GM10248 (cell line): ENCODE data around the gene HOXC12.
A peak's percentile ranks its signal among the peaks of the same experiment; 100 is the strongest.

Source experiments
- CTCF ChIA-PET: fragments of 300-600 bp; sonication (Branson Sonifier 250); formaldehyde crosslinking; extraction: SDS; loops from one replicate; lab custom pipeline; 2021; ENCODE audit warnings: antibody characterized with exemption; lab: Yijun Ruan, JAX
- POLR2A ChIA-PET: fragments of 350-650 bp; sonication (Branson Sonifier 250); formaldehyde crosslinking; extraction: SDS; loops from one replicate; lab custom pipeline; 2020; ENCODE audit warnings: antibody characterized with exemption; lab: Yijun Ruan, JAX
- DNase-seq: peaks from one replicate; pipeline ENCODE4 v3.0.0; 2012; ENCODE audit errors: extremely low spot score
- TF ChIP-seq, protein P1 (sequence below): IDR thresholded peaks from 2 replicates; pipeline ENCODE4 v1.5.1; 2012; ENCODE audit warnings: mild to moderate bottlenecking, low read depth; ENCODE audit errors: extremely low read depth, missing control alignments, control extremely low read depth

The HOXC12 gene

DNA sequence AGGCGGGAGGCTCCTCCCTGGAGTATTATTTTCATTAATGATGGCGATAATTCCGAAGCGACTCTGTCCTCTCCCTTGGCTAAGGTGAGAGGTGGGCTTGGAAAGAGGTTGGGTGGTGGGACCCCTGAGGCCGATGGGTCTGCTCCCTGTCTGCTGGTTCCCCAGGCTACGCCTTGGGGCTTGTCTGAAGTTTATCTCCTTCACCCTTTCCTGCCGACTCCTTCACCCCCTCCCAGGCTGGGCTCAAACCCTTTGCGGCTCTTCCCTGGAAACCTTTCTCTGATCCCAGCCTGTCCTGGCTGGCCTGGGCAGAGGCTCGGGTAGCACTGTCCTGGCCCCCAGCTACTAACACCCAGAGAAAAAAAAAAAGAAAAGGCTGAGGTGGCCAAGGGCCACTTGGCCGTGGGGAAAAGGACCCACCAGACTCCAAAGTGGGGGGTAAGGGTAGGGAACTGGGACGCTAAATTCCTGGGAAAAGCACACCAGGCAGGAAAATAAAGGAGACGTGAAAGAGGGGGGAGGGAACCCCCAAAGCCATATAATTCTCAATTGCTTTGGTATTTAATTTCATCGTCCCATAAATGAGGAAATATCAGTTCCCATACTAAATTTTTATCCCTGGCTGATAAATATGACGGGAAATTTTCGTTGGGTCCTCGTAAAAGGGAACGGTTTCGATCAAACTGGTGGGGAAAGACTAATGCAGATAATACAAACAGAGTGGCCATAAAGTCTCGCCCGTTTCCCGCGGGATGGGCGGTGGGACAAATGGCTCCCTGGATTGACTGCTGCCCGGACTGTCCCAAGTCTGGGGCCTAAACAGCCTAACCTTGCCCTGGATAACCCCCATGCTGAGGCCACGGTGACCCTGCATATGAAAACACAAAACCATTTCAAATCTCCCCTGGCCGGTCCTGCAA lies 28.2 kb downstream of the HOXC12 start:
- TF ChIP-seq, protein P1, sequence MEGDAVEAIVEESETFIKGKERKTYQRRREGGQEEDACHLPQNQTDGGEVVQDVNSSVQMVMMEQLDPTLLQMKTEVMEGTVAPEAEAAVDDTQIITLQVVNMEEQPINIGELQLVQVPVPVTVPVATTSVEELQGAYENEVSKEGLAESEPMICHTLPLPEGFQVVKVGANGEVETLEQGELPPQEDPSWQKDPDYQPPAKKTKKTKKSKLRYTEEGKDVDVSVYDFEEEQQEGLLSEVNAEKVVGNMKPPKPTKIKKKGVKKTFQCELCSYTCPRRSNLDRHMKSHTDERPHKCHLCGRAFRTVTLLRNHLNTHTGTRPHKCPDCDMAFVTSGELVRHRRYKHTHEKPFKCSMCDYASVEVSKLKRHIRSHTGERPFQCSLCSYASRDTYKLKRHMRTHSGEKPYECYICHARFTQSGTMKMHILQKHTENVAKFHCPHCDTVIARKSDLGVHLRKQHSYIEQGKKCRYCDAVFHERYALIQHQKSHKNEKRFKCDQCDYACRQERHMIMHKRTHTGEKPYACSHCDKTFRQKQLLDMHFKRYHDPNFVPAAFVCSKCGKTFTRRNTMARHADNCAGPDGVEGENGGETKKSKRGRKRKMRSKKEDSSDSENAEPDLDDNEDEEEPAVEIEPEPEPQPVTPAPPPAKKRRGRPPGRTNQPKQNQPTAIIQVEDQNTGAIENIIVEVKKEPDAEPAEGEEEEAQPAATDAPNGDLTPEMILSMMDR = no peak
- ChIA-PET CTCF (interaction anchor here (1.3 kb wide), 1 partner anchor 224 kb away, joined by 3 read pairs; no protein-coding TSS in a partner anchor), POLR2A (no interaction called here)
- no peak for DNase-seq

DNA sequence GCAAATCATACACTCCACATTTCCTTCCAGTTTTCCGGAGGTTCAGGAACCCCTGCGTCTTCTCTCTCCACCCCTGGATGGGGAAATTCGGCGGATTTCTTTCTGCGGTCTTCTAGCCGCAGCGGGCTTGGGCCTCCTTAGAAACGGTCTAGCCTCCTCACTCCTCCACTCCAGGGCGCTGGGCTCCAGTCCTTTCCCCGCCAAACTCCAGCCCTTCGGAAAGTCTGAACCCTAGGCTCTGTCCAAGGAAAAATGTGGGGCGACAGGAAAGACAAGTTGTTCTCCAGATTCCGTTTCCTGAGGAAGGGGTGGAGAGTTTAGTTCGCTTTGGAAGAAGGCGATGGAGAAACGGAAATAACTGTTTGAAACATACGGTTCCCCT lies 28.9 kb downstream of the HOXC12 start:
- CTCF ChIA-PET = interaction anchor here (0.8 to 5.5 kb wide), 3 partner anchors 10 to 212 kb away, joined by 3 to 61 read pairs (median 9); partner anchors contain the start of gene HOXC8
- POLR2A ChIA-PET = no interaction called here
- TF ChIP-seq, protein P1 = no peak
- no peak for DNase-seq

DNA sequence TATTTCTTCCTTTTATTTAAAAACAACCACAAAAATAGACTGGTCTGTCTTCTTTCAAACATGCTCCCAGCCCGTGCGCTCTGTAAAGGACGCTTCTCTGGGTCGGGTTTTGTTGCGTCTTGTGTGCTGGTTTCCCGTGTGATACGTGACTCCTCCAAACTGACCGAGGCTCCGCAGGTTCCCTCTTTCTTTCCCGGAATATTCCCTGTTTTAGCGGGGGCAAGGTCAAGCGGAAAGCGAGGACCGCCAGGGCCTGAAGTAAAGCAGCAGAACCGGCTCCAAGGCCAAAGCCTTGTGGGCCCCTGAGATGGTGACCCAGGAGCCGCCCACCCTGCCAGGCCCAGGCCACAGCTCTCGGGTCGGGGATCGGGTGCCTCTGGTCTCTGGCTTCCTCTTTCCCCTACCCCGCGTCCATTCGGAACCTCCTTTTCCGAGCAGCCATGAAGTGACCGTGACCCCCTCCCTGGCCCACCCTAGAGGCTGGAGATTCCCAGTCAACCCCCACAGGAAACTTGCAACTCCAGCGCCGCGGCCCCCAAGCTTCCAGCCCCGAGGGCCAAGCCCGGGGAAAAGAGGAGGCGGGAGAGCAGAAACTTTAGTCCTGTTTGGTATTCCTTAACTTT lies 29.4 kb downstream of the HOXC12 start:
- TF ChIP-seq, protein P1 = no peak
- no peak for DNase-seq
- POLR2A ChIA-PET = no interaction called here
- CTCF ChIA-PET = interaction anchor here (0.8 to 5.6 kb wide), 13 partner anchors 9 to 230 kb away, joined by 3 to 74 read pairs (median 9); partner anchors contain the start of gene HOXC8

DNA sequence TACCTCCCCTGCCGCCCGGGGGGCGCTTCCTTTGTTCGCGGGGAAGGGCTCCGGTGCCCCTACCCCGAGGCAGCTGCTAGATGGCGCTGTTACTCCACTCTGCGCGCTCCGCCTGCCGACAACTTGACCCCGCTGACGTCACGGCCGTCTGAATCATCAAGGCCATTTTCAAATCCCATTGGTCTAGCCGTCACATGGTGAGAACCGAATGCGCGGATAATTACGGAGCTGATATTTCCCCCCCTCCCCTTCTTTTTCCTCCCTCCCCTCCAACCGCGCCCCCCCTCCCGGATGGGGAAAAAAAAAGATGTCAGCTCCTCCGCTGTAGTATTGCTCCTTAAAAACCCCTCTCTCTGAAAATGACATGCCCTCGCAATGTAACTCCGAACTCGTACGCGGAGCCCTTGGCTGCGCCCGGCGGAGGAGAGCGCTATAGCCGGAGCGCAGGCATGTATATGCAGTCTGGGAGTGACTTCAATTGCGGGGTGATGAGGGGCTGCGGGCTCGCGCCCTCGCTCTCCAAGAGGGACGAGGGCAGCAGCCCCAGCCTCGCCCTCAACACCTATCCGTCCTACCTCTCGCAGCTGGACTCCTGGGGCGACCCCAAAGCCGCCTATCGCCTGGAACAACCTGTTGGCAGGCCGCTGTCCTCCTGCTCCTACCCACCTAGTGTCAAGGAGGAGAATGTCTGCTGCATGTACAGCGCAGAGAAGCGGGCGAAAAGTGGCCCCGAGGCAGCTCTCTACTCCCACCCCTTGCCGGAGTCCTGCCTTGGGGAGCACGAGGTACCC lies 30.4 kb downstream of the HOXC12 start, which contains the start of gene HOXC10:
TSS of gene HOXC10 (plus strand) at position 246 of the 791 bp plus-strand sequence. CDS start at position 360, 114 bp downstream.
- peak; percentile 87 for DNase-seq
- ChIA-PET CTCF (interaction anchor here (0.6 to 5.6 kb wide), 27 partner anchors 12 to 236 kb away, joined by 3 to 74 read pairs (median 4); partner anchors contain the start of genes HOXC12, HOXC5, HOXC8 and HOXC9), POLR2A (no interaction called here)
- TF ChIP-seq, protein P1 = peak; percentile 71

DNA sequence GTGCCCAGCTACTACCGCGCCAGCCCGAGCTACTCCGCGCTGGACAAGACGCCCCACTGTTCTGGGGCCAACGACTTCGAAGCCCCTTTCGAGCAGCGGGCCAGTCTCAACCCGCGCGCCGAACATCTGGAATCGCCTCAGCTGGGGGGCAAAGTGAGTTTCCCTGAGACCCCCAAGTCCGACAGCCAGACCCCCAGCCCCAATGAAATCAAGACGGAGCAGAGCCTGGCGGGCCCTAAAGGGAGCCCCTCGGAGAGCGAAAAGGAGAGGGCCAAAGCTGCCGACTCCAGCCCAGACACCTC lies 30.9 kb downstream of the HOXC12 start:
- DNase-seq = no peak
- TF ChIP-seq, protein P1 = no peak
- POLR2A ChIA-PET = no interaction called here
- CTCF ChIA-PET = interaction anchor here (0.7 to 5.6 kb wide), 20 partner anchors 11 to 235 kb away, joined by 3 to 74 read pairs (median 6); partner anchors contain the start of genes HOXC8 and HOXC9

DNA sequence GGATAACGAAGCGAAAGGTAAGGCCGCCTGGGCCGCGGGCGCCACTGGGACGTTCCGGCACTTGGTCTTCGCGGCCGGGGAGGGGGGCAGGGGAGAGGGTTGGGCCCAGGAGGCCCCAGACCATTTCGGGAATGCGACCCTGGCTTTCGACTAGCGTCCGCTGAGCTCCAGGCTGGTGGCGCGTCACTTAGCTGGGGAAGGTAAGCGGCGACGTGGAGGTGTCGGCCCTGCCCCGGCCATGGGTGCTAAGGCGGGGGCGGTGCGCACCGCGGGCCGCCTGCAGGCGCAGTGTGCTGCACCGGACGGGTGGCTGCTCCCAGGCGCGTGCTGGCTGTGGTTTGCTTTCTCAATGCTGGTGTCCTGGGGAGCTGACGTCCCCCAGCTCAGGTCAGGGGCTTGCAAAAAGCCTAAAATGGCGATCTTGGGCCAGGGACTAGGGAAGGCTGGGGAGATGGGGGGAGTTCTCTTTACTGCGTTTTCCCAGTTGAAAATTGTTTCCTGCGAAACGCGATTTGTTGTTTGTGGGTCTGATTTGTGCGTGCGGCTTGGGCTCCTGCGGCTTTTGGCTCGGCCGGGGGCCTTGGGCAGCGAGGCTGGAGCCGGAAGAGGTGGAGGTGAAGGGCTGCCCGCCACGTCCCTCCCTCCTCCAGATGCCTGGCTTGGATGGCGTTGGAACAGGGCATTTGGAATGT lies 31.4 kb downstream of the HOXC12 start:
- DNase-seq = peak; percentile 47
- TF ChIP-seq, protein P1 = no peak
- CTCF ChIA-PET = interaction anchor here (1.1 to 5.6 kb wide), 12 partner anchors 10 to 235 kb away, joined by 3 to 74 read pairs (median 10); partner anchors contain the start of gene HOXC8
- POLR2A ChIA-PET = no interaction called here
